GM10248 (cell line): ENCODE measurements around the gene CD6.

Experiments used
- CTCF ChIA-PET: fragments of 300-600 bp; sonication (Branson Sonifier 250); formaldehyde crosslinking; extraction: SDS; loops from one replicate; lab custom pipeline; 2021; ENCODE audit warnings: antibody characterized with exemption; lab: Yijun Ruan, JAX
- POLR2A ChIA-PET: fragments of 350-650 bp; sonication (Branson Sonifier 250); formaldehyde crosslinking; extraction: SDS; loops from one replicate; lab custom pipeline; 2020; ENCODE audit warnings: antibody characterized with exemption; lab: Yijun Ruan, JAX
- DNase-seq: peaks from one replicate; pipeline ENCODE4 v3.0.0; 2012; ENCODE audit errors: extremely low spot score
- TF ChIP-seq, protein P1 (sequence below): IDR thresholded peaks from 2 replicates; pipeline ENCODE4 v1.5.1; 2012; ENCODE audit warnings: mild to moderate bottlenecking, low read depth; ENCODE audit errors: extremely low read depth, missing control alignments, control extremely low read depth

Gene CD6

DNA sequence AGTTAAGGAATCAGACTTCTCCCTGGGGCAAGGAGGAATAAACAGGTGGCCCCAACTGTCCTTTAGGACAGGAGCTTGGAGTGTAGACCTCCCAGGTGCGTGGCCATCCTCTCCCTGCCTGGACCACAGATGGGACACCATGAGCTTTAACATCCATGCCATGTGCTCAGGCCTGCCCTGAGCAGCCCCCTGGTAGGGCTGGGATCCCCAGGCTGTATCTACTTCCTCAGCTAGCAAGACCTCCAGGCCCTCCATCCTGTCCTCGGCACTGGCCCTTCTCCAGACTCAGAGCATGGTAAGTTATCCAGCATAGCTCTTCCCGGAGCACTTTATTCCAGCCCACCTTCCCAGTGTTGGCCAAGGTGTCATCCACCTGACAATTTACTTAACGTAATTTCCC is 5.7 kb downstream of the CD6 start:
- CTCF ChIA-PET = interaction anchor here (0.7 to 1.8 kb wide), 3 partner anchors 15 to 151 kb away, joined by 3 to 7 read pairs (median 3); no protein-coding TSS in a partner anchor
- TF ChIP-seq, protein P1, sequence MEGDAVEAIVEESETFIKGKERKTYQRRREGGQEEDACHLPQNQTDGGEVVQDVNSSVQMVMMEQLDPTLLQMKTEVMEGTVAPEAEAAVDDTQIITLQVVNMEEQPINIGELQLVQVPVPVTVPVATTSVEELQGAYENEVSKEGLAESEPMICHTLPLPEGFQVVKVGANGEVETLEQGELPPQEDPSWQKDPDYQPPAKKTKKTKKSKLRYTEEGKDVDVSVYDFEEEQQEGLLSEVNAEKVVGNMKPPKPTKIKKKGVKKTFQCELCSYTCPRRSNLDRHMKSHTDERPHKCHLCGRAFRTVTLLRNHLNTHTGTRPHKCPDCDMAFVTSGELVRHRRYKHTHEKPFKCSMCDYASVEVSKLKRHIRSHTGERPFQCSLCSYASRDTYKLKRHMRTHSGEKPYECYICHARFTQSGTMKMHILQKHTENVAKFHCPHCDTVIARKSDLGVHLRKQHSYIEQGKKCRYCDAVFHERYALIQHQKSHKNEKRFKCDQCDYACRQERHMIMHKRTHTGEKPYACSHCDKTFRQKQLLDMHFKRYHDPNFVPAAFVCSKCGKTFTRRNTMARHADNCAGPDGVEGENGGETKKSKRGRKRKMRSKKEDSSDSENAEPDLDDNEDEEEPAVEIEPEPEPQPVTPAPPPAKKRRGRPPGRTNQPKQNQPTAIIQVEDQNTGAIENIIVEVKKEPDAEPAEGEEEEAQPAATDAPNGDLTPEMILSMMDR = no peak
- POLR2A ChIA-PET = no interaction called here
- DNase-seq = no peak

DNA sequence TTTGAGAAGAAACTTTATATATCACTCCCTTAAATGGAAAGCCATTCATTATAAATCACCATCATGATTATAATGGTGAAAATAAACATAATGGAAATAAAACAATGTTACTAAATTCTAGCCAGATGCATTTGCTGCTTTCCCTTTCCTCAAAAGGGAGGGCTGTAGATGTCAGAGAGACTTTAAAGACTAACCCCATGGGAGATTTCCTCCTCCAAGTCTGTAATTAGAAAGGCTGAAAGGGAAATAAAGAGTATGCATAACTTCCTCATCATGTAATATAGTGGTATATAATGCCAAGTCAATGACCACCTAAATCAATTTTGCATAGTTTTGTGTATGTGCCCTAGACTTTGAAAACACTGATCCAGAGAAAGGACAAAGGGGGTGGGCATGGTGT is 6.4 kb downstream of the CD6 start:
- CTCF ChIA-PET = interaction anchor here (1.4 to 2.8 kb wide), 3 partner anchors 8 to 210 kb away, joined by 3 to 18 read pairs (median 7); no protein-coding TSS in a partner anchor
- DNase-seq = no peak

DNA sequence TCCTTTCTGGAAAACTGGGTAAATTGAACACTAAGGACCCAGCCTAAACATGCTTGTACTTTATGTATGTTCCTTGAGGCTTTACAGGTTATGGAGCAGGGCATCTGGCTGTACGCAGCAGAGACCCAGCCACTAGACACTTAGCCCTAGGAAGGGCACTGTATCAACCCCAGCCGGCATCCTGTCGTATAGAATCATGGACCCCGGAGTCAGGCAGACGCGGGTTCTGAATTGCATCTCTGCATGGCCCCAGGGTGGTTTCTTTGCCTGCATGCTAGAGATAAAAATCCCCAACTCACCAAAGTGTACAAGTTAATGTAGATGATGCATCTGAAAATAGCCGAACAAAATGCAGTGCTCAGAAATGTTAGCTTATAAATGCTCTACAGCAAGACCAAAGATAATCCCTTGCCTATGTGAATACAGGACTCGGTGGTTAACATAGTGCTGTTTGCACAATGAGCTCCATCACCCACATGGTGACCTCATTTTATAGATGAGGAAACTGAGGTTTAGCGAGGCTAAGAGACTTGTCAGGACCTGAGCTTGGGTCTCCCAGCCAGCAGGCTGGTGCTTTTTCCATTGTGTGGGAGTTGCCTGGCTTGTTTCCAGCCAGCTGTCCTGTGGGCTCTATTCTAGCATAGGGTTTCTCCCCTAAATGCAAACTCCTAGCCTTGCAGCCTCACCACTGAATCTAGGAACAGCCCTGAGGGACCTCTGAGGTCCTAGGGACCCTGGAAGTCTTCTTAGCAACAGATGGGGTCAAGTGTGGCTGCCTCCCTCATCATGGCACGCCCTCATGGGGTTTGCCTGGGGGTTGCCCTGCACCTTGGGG is 7.3 kb downstream of the CD6 start:
- TF ChIP-seq, protein P1 = no peak
- ChIA-PET POLR2A (interaction anchor here (0.8 kb wide), 1 partner anchor 25 kb away, joined by 3 read pairs; no protein-coding TSS in a partner anchor), CTCF (interaction anchor here (0.7 to 2.8 kb wide), 6 partner anchors 9 to 209 kb away, joined by 3 to 18 read pairs (median 4); no protein-coding TSS in a partner anchor)

More for the DNA sequence above, 6.4 kb downstream of the CD6 start:
- POLR2A ChIA-PET = no interaction called here
- TF ChIP-seq, protein P1 = no peak

DNA sequence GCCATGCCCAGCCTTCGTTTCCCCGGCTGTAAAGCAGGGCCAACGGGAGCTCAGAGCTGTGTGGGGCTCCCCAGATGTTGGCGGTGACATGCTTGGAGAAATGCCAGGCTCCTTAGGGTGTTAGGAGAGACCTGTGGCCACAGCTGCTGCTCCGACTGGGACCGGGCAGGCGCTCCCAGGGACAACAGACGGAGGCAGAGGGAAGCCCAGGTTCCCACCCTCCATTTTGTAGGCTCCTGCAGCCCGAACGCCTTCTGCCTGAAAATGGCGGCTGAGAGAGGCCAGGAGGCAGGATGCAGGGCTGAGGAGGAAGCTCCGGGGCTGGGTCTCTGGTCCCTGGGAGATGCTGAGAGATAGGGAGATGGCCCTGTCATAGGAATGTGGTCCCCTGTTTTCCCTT is 10.0 kb downstream of the CD6 start:
- no peak for DNase-seq
- TF ChIP-seq, protein P1 = no peak
- ChIA-PET POLR2A (no interaction called here), CTCF (no interaction called here)

More for the DNA sequence above, 7.3 kb downstream of the CD6 start:
- DNase-seq = no peak

DNA sequence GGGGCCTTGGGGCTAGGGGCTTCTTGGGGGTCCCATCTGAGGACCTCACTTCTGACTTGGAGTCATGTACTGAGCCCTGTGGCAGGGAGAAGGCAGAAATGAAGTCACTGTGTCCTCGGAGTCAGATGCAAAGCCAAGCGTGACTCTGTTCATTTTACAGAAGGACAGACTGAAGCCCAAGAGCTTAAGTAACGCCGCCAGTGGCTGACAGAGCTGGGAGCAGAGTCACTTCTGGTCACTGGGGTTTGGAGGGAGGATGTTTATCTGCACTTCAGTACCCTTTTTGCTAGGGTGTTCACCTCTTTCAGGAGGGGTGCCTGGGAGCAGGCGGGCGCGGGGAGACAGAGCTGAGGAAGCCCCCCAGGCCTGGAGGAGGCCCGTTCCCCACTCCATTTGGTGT is 10.7 kb downstream of the CD6 start:
- CTCF ChIA-PET = interaction anchor here (1.0 to 1.8 kb wide), 3 partner anchors 11 to 28 kb away, joined by 3 to 7 read pairs (median 3); partner anchors contain the start of gene CD6
- TF ChIP-seq, protein P1 = no peak
- no peak for DNase-seq
- POLR2A ChIA-PET = no interaction called here

DNA sequence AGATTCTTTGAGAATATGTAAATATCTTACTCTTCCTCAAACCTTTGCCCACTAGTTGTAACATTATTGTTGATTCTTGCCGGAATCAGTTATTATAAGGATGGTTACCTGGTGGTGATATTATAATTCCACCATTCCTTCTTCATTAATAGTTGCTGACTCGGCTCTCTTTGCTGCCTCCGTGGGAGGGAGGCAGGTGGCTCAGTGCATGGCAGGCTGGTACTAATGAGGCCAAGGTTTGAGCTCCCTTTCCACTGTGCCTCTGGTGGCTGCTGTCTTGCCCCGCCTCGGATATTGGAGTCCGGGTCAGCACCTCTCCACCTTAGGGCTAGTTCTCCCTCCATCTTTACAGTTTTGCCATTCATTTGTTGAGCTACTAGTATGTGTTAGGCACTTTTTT is 12.7 kb downstream of the CD6 start:
- CTCF ChIA-PET = interaction anchor here (1.0 kb wide), 1 partner anchor 155 kb away, joined by 3 read pairs; no protein-coding TSS in a partner anchor
- POLR2A ChIA-PET = no interaction called here
- TF ChIP-seq, protein P1 = no peak
- DNase-seq = no peak
